HG02973 (cell line): ENCODE measurements around the gene SLC26A6.

Experiments
- ATAC-seq: cut with Tn5 transposase; IDR thresholded peaks from one replicate; pipeline ENCODE4 v1.9.1; 2021; ENCODE audit warnings: moderate library complexity; ENCODE audit not compliant: unreplicated experiment

The SLC26A6 gene

DNA sequence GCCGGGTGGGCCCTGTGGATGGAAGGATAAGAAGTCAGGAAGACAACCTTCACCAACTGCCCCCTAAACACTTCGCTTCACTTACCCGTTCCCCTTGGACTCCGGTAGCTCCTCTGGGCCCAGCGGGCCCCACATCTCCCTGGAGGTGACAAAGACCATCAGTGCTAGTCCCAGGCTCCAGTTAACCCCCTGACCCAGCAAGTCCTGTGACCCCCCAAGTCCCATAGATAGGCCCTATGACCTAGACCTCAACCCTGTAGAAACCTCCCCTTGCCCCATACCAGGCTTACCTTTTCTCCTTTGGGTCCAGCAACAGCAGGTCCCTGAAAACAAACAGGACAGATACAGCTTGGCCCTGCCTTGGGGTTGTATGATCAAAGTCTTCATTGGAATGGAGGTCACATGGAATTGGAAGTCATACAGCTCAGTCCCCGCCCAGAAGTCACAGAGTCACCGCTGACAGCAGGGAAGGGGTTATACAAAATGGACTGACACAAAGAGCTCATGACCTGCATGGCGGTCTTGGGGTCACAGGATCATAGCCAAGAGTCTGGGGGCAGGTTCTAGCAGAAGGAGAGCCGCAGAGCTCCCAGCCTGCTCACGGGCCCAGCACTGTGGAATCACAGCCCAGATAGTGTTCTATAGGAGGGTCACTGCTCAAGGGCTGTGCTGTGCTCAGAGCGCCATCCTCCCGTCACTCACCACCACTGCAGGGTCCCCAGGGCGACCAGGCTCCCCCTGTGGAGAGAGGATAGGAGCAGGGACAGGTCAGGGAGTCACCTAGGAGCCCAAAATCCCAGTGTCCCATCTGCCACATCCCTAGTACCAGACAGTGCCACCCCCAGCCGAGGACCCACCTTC, 53.4 kb downstream of the SLC26A6 start:
- ATAC-seq = no peak

GRCh38 chr3:48576647-48577046, 58.6 kb downstream of the SLC26A6 start:
- no peak for ATAC-seq
